CD4-positive, alpha-beta memory T cell (primary cell): Measurements from ENCODE around the gene TIMM10B. TPM values are rescaled to one million over a fixed set of nuclear protein-coding genes. Genes with fewer than 3 reads are reported as not detected.
A peak's percentile ranks its signal among the peaks of the same experiment; 100 is the strongest.

ENCODE experiments used
- CTCF ChIA-PET: fragments of 350-600 bp; sonication (Branson Sonifier 250); formaldehyde crosslinking; loops from one replicate; lab custom pipeline; 2021; ENCODE audit warnings: inconsistent platforms; ENCODE audit not compliant: partially characterized antibody; lab: Charles Lee
- POLR2A ChIA-PET: fragments of 350-600 bp; sonication (Branson Sonifier 250); formaldehyde crosslinking; loops from one replicate; lab custom pipeline; 2021; ENCODE audit not compliant: partially characterized antibody; lab: Charles Lee
- DNase-seq, 5 donors: peaks; one replicate each; pipeline versions ENCODE4 v3.0.0 to v3.0.0-alpha.2; 2020 to 2022; ENCODE audit warnings: mixed read lengths in 1 of 5
- H3K27ac ChIP-seq: one replicate; pipeline ENCODE4 v1.7.0; 2013; ENCODE audit warnings: low read depth, low read length
- H3K27me3 ChIP-seq: 2 replicates; pipeline ENCODE4 v1.7.0; 2013; ENCODE audit warnings: mild to moderate bottlenecking, low read length, moderate library complexity; ENCODE audit not compliant: insufficient read depth
- H3K36me3 ChIP-seq: 2 replicates; pipeline ENCODE4 v1.7.0; 2013; ENCODE audit warnings: mild to moderate bottlenecking, low read length, moderate library complexity; ENCODE audit not compliant: insufficient read depth
- H3K4me1 ChIP-seq: 2 replicates; pipeline ENCODE4 v1.7.0; 2013; ENCODE audit warnings: mild to moderate bottlenecking, low read length, moderate library complexity; ENCODE audit not compliant: insufficient read depth
- H3K4me3 ChIP-seq, 2 donors: one replicate each; pipeline ENCODE4 v1.7.0; 2013; ENCODE audit warnings: low read length in 2 of 2, mild to moderate bottlenecking in 1 of 2
- H3K9me3 ChIP-seq, 2 donors: one replicate each; pipeline ENCODE4 v1.7.0; 2013; ENCODE audit warnings: low read length in 2 of 2, control low read depth in 1 of 2; ENCODE audit not compliant: control insufficient read depth in 1 of 2
- H3K27ac Mint-ChIP-seq, 7 donors: one replicate each; pipeline ENCODE4 v1.8.0; 2020 to 2021; ENCODE audit warnings: mixed read lengths in 7 of 7, mild to moderate bottlenecking in 6 of 7, inconsistent platforms in 3 of 7, moderate library complexity in 3 of 7
- H3K27me3 Mint-ChIP-seq, 2 donors: one replicate each; pipeline ENCODE4 v1.8.0; 2020 to 2021; ENCODE audit warnings: mixed read lengths in 2 of 2
- H3K36me3 Mint-ChIP-seq, 2 donors: one replicate each; pipeline ENCODE4 v1.8.0; 2020 to 2021; ENCODE audit warnings: mixed read lengths in 2 of 2, inconsistent platforms in 1 of 2, mild to moderate bottlenecking in 1 of 2
- H3K4me1 Mint-ChIP-seq, 4 donors: one replicate each; pipeline ENCODE4 v1.8.0; 2020 to 2021; ENCODE audit warnings: mixed read lengths in 4 of 4, mild to moderate bottlenecking in 1 of 4
- H3K4me3 Mint-ChIP-seq, 8 donors: one replicate each; pipeline ENCODE4 v1.8.0; 2020 to 2021; ENCODE audit warnings: mixed read lengths in 8 of 8, mild to moderate bottlenecking in 7 of 8, moderate library complexity in 6 of 8, inconsistent platforms in 3 of 8
- H3K9me3 Mint-ChIP-seq, 8 donors: one replicate each; pipeline ENCODE4 v1.8.0; 2020 to 2021; ENCODE audit warnings: mixed read lengths in 8 of 8, mild to moderate bottlenecking in 5 of 8, inconsistent platforms in 3 of 8, moderate library complexity in 1 of 8
- intact Hi-C: fragments of 100-400 bp; cut with micrococcal nuclease; formaldehyde crosslinking; loops from one replicate; pipeline ENCODE4 v1.15.1; 2023
- polyA plus RNA-seq, 2 donors: library from polyadenylated mRNA; unstranded; fragments of 300-500 nt; fragmentation: Illumina TruSeq; gene quantifications; one replicate each; pipeline ENCODE4 v1.2.3, GENCODE V29; 2021
- total RNA-seq, 2 experiments: library from RNA; stranded (reverse); gene quantifications; one replicate each; pipeline ENCODE4 v1.2.3, GENCODE V29; 2021

Gene TIMM10B
- total and polyA plus RNA-seq, 4 experiments from 2014 or later, result 29.9 to 60.3 (median 43.5) TPM

GRCh38 chr11:6456361-6457073 lies 24.8 kb upstream of the TIMM10B start:
- no peaks in the 10 kb centered on the region for H3K4me1 ChIP-seq
- no peak overlapping the region for H3K27ac ChIP-seq
- intact Hi-C loops, result no loop called here
- Mint-ChIP-seq H3K9me3 (no peaks in the 10 kb centered on the region), H3K27ac (no peak overlapping the region), H3K36me3 (peaks cover 37% of the 10 kb centered on the region in 2 donors), H3K27me3 (no peaks in the 10 kb centered on the region), H3K4me3 (no peak overlapping the region), H3K4me1 (no peaks in the 10 kb centered on the region)
- POLR2A ChIA-PET, result no interaction called here
- H3K27me3 ChIP-seq, result no peaks in the 10 kb centered on the region
- H3K36me3 ChIP-seq, result peaks cover 15% of the 10 kb centered on the region
- no peaks in the 10 kb centered on the region for H3K9me3 ChIP-seq
- no peak overlapping the region for H3K4me3 ChIP-seq
- CTCF ChIA-PET, result interaction anchor here (3.6 to 6.2 kb wide), 2 partner anchors 12 to 78 kb away, joined by 16 to 49 read pairs; no protein-coding TSS in a partner anchor
- no peak for DNase-seq

GRCh38 chr11:6457581-6458320 lies 23.6 kb upstream of the TIMM10B start:
- H3K36me3 ChIP-seq, result peaks cover 15% of the 10 kb centered on the region
- H3K27me3 ChIP-seq, result no peaks in the 10 kb centered on the region
- peaks cover 40 to 42% of the 10 kb centered on the region in 2 donors for H3K36me3 Mint-ChIP-seq
- intact Hi-C loops, result no loop called here
- no peak overlapping the region for H3K27ac Mint-ChIP-seq
- H3K27me3 Mint-ChIP-seq, result no peaks in the 10 kb centered on the region
- no peaks in the 10 kb centered on the region for H3K9me3 Mint-ChIP-seq
- H3K9me3 ChIP-seq, result no peaks in the 10 kb centered on the region
- POLR2A ChIA-PET, result no interaction called here
- H3K4me3 Mint-ChIP-seq, result no peak overlapping the region
- CTCF ChIA-PET, result interaction anchor here (4.2 to 6.2 kb wide), 2 partner anchors 13 to 14 kb away, joined by 18 to 49 read pairs; no protein-coding TSS in a partner anchor
- no peak overlapping the region for H3K4me3 ChIP-seq
- H3K4me1 Mint-ChIP-seq, result no peaks in the 10 kb centered on the region
- no peaks in the 10 kb centered on the region for H3K4me1 ChIP-seq
- no peak overlapping the region for H3K27ac ChIP-seq
- DNase-seq, result no peak

GRCh38 chr11:6458352-6459098 lies 22.8 kb upstream of the TIMM10B start:
- Histone ChIP-seq H3K4me3 (no peak overlapping the region), H3K27ac (no peak overlapping the region), H3K27me3 (no peaks in the 10 kb centered on the region), H3K9me3 (no peaks in the 10 kb centered on the region), H3K4me1 (no peaks in the 10 kb centered on the region), H3K36me3 (peaks cover 15% of the 10 kb centered on the region)
- no peaks in the 10 kb centered on the region for H3K4me1 Mint-ChIP-seq
- H3K9me3 Mint-ChIP-seq, result no peaks in the 10 kb centered on the region
- intact Hi-C loops, result no loop called here
- no peak for DNase-seq
- POLR2A ChIA-PET, result no interaction called here
- peaks cover 37 to 40% of the 10 kb centered on the region in 2 donors for H3K36me3 Mint-ChIP-seq
- no peaks in the 10 kb centered on the region for H3K27me3 Mint-ChIP-seq
- no peak overlapping the region for H3K4me3 Mint-ChIP-seq
- CTCF ChIA-PET, result interaction anchor here (1.9 to 4.2 kb wide), 3 partner anchors 15 to 95 kb away, joined by 5 to 18 read pairs (median 10); no protein-coding TSS in a partner anchor
- peak overlapping the region in 2 of 7 donors; percentile 24 to 33 for H3K27ac Mint-ChIP-seq

DNA sequence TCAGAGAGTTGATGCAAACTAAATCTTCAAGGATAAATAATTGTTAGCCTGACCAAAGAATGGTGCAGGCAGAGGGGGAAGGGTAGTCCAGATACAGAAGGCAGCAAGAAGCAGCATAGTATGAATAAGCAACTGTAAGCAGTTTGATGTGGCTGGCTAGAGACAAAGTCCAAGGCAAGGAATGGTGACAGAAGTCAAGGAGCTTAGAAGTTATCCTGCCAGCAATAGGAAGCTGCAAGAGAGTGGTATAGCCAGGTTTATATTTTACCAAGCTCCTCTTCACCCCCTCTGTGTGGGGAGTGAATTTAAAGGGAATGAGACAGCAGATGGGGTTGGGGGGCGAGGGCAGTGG lies 22.2 kb upstream of the TIMM10B start:
- Mint-ChIP-seq H3K36me3 (peaks cover 40% of the 10 kb centered on the region in 2 donors), H3K9me3 (no peaks in the 10 kb centered on the region), H3K27ac (peak overlapping the region in 3 of 7 donors; percentile 8 to 33 (median 24)), H3K27me3 (no peaks in the 10 kb centered on the region), H3K4me1 (no peaks in the 10 kb centered on the region), H3K4me3 (no peak overlapping the region)
- peaks cover 15% of the 10 kb centered on the region for H3K36me3 ChIP-seq
- no peaks in the 10 kb centered on the region for H3K9me3 ChIP-seq
- no peak overlapping the region for H3K4me3 ChIP-seq
- CTCF ChIA-PET, result interaction anchor here (1.4 to 4.2 kb wide), 4 partner anchors 10 to 96 kb away, joined by 3 to 18 read pairs (median 8); no protein-coding TSS in a partner anchor
- no peaks in the 10 kb centered on the region for H3K27me3 ChIP-seq
- intact Hi-C loops, result no loop called here
- no peak for DNase-seq
- H3K27ac ChIP-seq, result no peak overlapping the region
- POLR2A ChIA-PET, result no interaction called here
- H3K4me1 ChIP-seq, result no peaks in the 10 kb centered on the region

DNA sequence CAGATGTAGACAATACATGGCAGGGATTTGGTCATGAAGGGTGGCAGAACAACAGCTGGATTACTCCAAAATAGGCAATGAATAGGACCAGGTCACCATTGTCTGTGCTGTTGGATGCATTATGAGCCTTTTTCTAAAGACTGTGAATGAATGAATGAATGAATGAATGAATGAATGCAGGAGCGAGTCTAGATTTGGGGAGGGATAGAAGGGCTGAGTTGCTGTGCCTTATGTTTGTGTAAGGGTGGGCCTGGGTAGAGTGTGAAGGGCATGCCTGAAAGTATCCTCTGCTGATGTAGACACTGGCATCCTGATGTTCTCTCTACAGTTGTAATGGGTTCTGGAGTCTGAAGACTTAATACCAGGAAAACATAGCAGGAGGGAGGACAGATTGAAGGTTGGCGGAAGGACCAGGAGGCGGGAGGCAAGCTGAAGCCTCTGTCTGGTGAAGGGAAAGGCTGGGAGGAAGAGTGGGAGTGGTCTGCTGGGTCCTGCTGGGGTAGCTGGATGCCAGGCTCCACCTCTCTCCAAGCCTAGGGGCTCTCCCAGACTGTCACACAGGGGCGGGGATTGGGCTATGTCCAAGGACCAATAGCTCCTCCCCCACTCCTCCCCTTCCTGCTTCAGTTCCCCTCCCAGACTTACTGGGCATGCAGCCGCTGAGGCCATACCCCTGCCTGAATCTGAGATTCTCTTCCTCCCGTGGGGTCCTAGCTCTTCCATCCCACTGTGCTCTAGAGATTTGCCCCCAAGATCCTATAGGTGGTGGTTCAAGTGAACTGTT lies 12.4 kb upstream of the TIMM10B start:
- Histone ChIP-seq H3K36me3 (no peaks in the 10 kb centered on the region), H3K9me3 (no peaks in the 10 kb centered on the region), H3K4me1 (peaks cover 12% of the 10 kb centered on the region), H3K4me3 (no peak overlapping the region), H3K27ac (no peak overlapping the region), H3K27me3 (no peaks in the 10 kb centered on the region)
- DNase-seq, result no peak
- Mint-ChIP-seq H3K27ac (no peak overlapping the region), H3K9me3 (no peaks in the 10 kb centered on the region), H3K36me3 (peaks cover 5 to 12% of the 10 kb centered on the region in 2 donors), H3K4me3 (no peak overlapping the region), H3K4me1 (peaks cover 12 to 20% (median 16%) of the 10 kb centered on the region in 4 donors), H3K27me3 (no peaks in the 10 kb centered on the region)
- ChIA-PET POLR2A (interaction anchor here (1.1 kb wide), 1 partner anchor 65 kb away, joined by 3 read pairs; no protein-coding TSS in a partner anchor), CTCF (interaction anchor here (0.8 to 2.1 kb wide), 5 partner anchors 9 to 174 kb away, joined by 3 to 11 read pairs (median 3); no protein-coding TSS in a partner anchor)
- intact Hi-C loops, result no loop called here

- ChIA-PET POLR2A (no interaction called here), CTCF (interaction anchor here (1.2 to 2.9 kb wide), 3 partner anchors 10 to 91 kb away, joined by 3 to 9 read pairs (median 8); no protein-coding TSS in a partner anchor)
- peaks cover 16% of the 10 kb centered on the region for H3K4me1 ChIP-seq
- no peaks in the 10 kb centered on the region for H3K9me3 ChIP-seq
- no peak overlapping the region for H3K27ac Mint-ChIP-seq
- DNase-seq, result no peak
- H3K4me3 ChIP-seq, result no peak overlapping the region
- no peak overlapping the region for H3K27ac ChIP-seq
- H3K36me3 Mint-ChIP-seq, result peaks cover 3 to 6% of the 10 kb centered on the region in 2 donors
- no peaks in the 10 kb centered on the region for H3K27me3 Mint-ChIP-seq
- H3K4me1 Mint-ChIP-seq, result peaks cover 12 to 26% (median 17%) of the 10 kb centered on the region in 4 donors
- no peaks in the 10 kb centered on the region for H3K27me3 ChIP-seq
- H3K4me3 Mint-ChIP-seq, result no peak overlapping the region
- intact Hi-C loops, result no loop called here
- no peaks in the 10 kb centered on the region for H3K9me3 Mint-ChIP-seq
- no peaks in the 10 kb centered on the region for H3K36me3 ChIP-seq
Measured at GRCh38 chr11:6469599-6469998, 11.7 kb upstream of the TIMM10B start.
